H1 (cell line): ENCODE measurements around the gene CCDC51. TPM values are rescaled to one million over a fixed set of nuclear protein-coding genes. Genes with fewer than 3 reads are reported as not detected.

ENCODE experiments used
- CTCF ChIA-PET: fragments of 300-600 bp; sonication (Branson Sonifier 250); formaldehyde crosslinking; loops from one replicate; lab custom pipeline; 2021; ENCODE audit not compliant: partially characterized antibody; lab: Charles Lee
- POLR2A ChIA-PET: fragments of 300-600 bp; sonication (Branson Sonifier 250); formaldehyde crosslinking; loops from one replicate; lab custom pipeline; 2021; ENCODE audit warnings: inconsistent platforms; ENCODE audit not compliant: partially characterized antibody; lab: Charles Lee
- DNase-seq, 2 experiments: peaks; one replicate each; pipeline versions ENCODE4 v3.0.0 to v3.0.0-alpha.2; 2010 to 2022; ENCODE audit warnings: low spot score in 2 of 2, low read depth in 1 of 2, mixed read lengths in 1 of 2
- FAIRE-seq: peaks from 2 replicates; lab custom pipeline; 2011; peaks lifted over from hg19 to GRCh38; lab: Jason Lieb, UNC
- H2AFZ ChIP-seq: 2 replicates; pipeline ENCODE4 v1.8.1; 2012; ENCODE audit warnings: low read length, inconsistent platforms
- H2AK5ac ChIP-seq: 2 replicates; pipeline ENCODE4 v1.6.1; 2013; ENCODE audit warnings: low read depth, low read length
- H2BK120ac ChIP-seq: replicated peaks from 2 replicates; pipeline ENCODE3; 2013; ENCODE audit warnings: low read depth, low read length, inconsistent platforms
- H2BK12ac ChIP-seq: 2 replicates; pipeline ENCODE4 v1.6.1; 2013; ENCODE audit warnings: low read depth, low read length
- H2BK15ac ChIP-seq: 2 replicates; pipeline ENCODE4 v1.6.1; 2013; ENCODE audit warnings: low read length
- H2BK20ac ChIP-seq: 2 replicates; pipeline ENCODE4 v1.6.1; 2013; ENCODE audit warnings: low read length
- H2BK5ac ChIP-seq: 2 replicates; pipeline ENCODE4 v1.6.1; 2013; ENCODE audit warnings: low read depth, low read length
- H3K14ac ChIP-seq: 2 replicates; pipeline ENCODE4 v1.6.1; 2013; ENCODE audit warnings: inconsistent platforms; ENCODE audit not compliant: insufficient read length
- H3K18ac ChIP-seq: 2 replicates; pipeline ENCODE4 v1.6.1; 2013; ENCODE audit warnings: low read length; ENCODE audit errors: extremely low read depth
- H3K23ac ChIP-seq: 2 replicates; pipeline ENCODE4 v1.6.1; 2013; ENCODE audit warnings: inconsistent platforms; ENCODE audit not compliant: insufficient read length
- H3K23me2 ChIP-seq: 2 replicates; pipeline ENCODE4 v1.6.1; 2013; ENCODE audit warnings: low read depth, low read length
- H3K27ac ChIP-seq: 2 replicates; pipeline ENCODE4 v1.6.1; 2011; ENCODE audit warnings: low read depth, low read length, inconsistent platforms
- H3K27me3 ChIP-seq, 4 experiments: replicated peaks in 1 of 4; 1 replicate in 1 of 4; 2 replicates in 3 of 4; pipeline versions ENCODE4 v1.6.1 to v1.8.1; 2011 to 2013; ENCODE audit warnings: low read length in 3 of 4, mild to moderate bottlenecking in 3 of 4, inconsistent platforms in 2 of 4, mixed read lengths in 2 of 4, moderate library complexity in 1 of 4; ENCODE audit not compliant: control insufficient read depth in 3 of 4, insufficient read depth in 3 of 4; ENCODE audit errors: extremely low read depth in 1 of 4
- H3K36me3 ChIP-seq, 4 experiments: 2 replicates each; pipeline versions ENCODE4 v1.6.1 to v1.8.1; 2011 to 2013; ENCODE audit warnings: mild to moderate bottlenecking in 4 of 4, low read length in 3 of 4, moderate library complexity in 2 of 4, control low read depth in 1 of 4, inconsistent platforms in 1 of 4; ENCODE audit not compliant: insufficient read depth in 4 of 4, control insufficient read depth in 2 of 4
- H3K4ac ChIP-seq: replicated peaks from 2 replicates; pipeline ENCODE3; 2013; ENCODE audit warnings: low read length, low read depth, mixed read lengths, inconsistent platforms; ENCODE audit not compliant: insufficient read length
- H3K4me1 ChIP-seq, 4 experiments: replicated peaks in 1 of 4; 1 replicate in 1 of 4; 2 replicates in 3 of 4; pipeline versions ENCODE4 v1.6.1 to v1.8.1; 2011 to 2013; ENCODE audit warnings: low read length in 3 of 4, inconsistent platforms in 2 of 4, mixed read lengths in 1 of 4; ENCODE audit not compliant: insufficient read depth in 4 of 4, control insufficient read depth in 3 of 4
- H3K4me2 ChIP-seq, 2 experiments: 2 replicates each; pipeline versions ENCODE4 v1.6.1 to v1.8.1; 2011 to 2013; ENCODE audit warnings: low read depth in 2 of 2, low read length in 2 of 2, control low read depth in 1 of 2, inconsistent platforms in 1 of 2, mild to moderate bottlenecking in 1 of 2; ENCODE audit not compliant: insufficient read depth in 1 of 2
- H3K4me3 ChIP-seq, 4 experiments: fragments of 200-600, 300-600 bp in 1 of 4; sonication (generic), shearing (Covaris generic), sonication (Bioruptor Twin) in 1 of 4; 2 replicates each; pipeline versions ENCODE4 v1.5.1 to v1.8.1; 2011 to 2016; ENCODE audit warnings: low read length in 4 of 4, low read depth in 3 of 4, control low read depth in 2 of 4, inconsistent platforms in 2 of 4, mild to moderate bottlenecking in 2 of 4, mixed read lengths in 1 of 4, moderate library complexity in 1 of 4; ENCODE audit not compliant: insufficient read depth in 2 of 4; ENCODE audit errors: extremely low read depth in 1 of 4
- H3K56ac ChIP-seq: replicated peaks from 2 replicates; pipeline ENCODE3; 2013; ENCODE audit warnings: low read depth, mild to moderate bottlenecking, mixed read lengths, low read length, inconsistent platforms; ENCODE audit not compliant: insufficient read length
- H3K79me1 ChIP-seq: 2 replicates; pipeline ENCODE4 v1.6.1; 2013; ENCODE audit warnings: low read depth, low read length, control low read depth
- H3K79me2 ChIP-seq, 2 experiments: 2 replicates each; pipeline versions ENCODE4 v1.6.1 to v1.8.1; 2012 to 2013; ENCODE audit warnings: low read length in 2 of 2, mild to moderate bottlenecking in 2 of 2, inconsistent platforms in 1 of 2; ENCODE audit not compliant: insufficient read depth in 2 of 2, control insufficient read depth in 1 of 2
- H3K9ac ChIP-seq, 4 experiments: replicated peaks in 1 of 4; 1 replicate in 1 of 4; 2 replicates in 3 of 4; pipeline versions ENCODE4 v1.6.1 to v1.8.1; 2011 to 2013; ENCODE audit warnings: low read depth in 3 of 4, low read length in 3 of 4, control low read depth in 2 of 4, mild to moderate bottlenecking in 2 of 4, moderate library complexity in 2 of 4, inconsistent platforms in 1 of 4; ENCODE audit errors: extremely low read depth in 1 of 4
- H3K9me3 ChIP-seq, 2 experiments: 2 replicates each; pipeline versions ENCODE4 v1.6.1 to v1.8.1; 2012 to 2013; ENCODE audit warnings: mild to moderate bottlenecking in 2 of 2, moderate library complexity in 2 of 2, control low read depth in 1 of 2, inconsistent platforms in 1 of 2, low read depth in 1 of 2, low read length in 1 of 2, mixed read lengths in 1 of 2; ENCODE audit not compliant: insufficient read depth in 2 of 2
- H4K20me1 ChIP-seq, 2 experiments: replicated peaks in 1 of 2; 2 replicates each; pipeline versions ENCODE3 to v1.8.1; 2011 to 2013; ENCODE audit warnings: inconsistent platforms in 2 of 2, low read length in 2 of 2, mild to moderate bottlenecking in 1 of 2; ENCODE audit not compliant: insufficient read depth in 2 of 2, control insufficient read depth in 1 of 2
- H4K5ac ChIP-seq: 2 replicates; pipeline ENCODE4 v1.6.1; 2013; ENCODE audit warnings: low read length, low read depth, mixed read lengths, inconsistent platforms; ENCODE audit not compliant: insufficient read length
- H4K8ac ChIP-seq: 2 replicates; pipeline ENCODE4 v1.8.0; 2013; ENCODE audit warnings: mild to moderate bottlenecking, moderate library complexity, low read length, inconsistent platforms; ENCODE audit not compliant: insufficient read depth; ENCODE audit errors: extremely low read depth
- H4K91ac ChIP-seq: replicated peaks from 2 replicates; pipeline ENCODE3; 2013; ENCODE audit warnings: low read length, mixed read lengths, inconsistent platforms; ENCODE audit not compliant: insufficient read length
- ASH2L ChIP-seq: fragments of 200-600, 300-600 bp; sonication (generic); IDR thresholded peaks from one replicate; pipeline ENCODE4 v1.7.1; 2017; ENCODE audit warnings: low read length
- EP300 ChIP-seq, 2 experiments: IDR thresholded peaks; 1 replicate in 1 of 2; 2 replicates in 1 of 2; pipeline ENCODE4 v1.6.1; 2011 to 2012; ENCODE audit warnings: low read depth in 2 of 2, low read length in 2 of 2, mild to moderate bottlenecking in 2 of 2, borderline replicate concordance in 1 of 2, inconsistent platforms in 1 of 2, moderate library complexity in 1 of 2
- RNF2 ChIP-seq: fragments of 200-900, 300-1000 bp; sonication (generic); IDR thresholded peaks from 2 replicates; pipeline ENCODE4 v1.7.1; 2016; ENCODE audit warnings: borderline replicate concordance, low read depth, mild to moderate bottlenecking, antibody characterized with exemption, low read length; ENCODE audit not compliant: poor library complexity, severe bottlenecking; ENCODE audit errors: missing control alignments
- TAF7 ChIP-seq: optimal IDR thresholded peaks from 2 replicates; pipeline ENCODE3; 2011; ENCODE audit warnings: low read depth, mild to moderate bottlenecking, inconsistent platforms, low read length, moderate library complexity, borderline replicate concordance
- WGBS, 2 experiments: shearing (Covaris generic) in 1 of 2; methylation state at CpG; one replicate each; pipeline versions ENCODE4 v1.1.6 to v1.1.7; 2013 to 2015; ENCODE audit warnings: low lambda C conversion rate in 2 of 2, mixed read lengths in 2 of 2, inconsistent platforms in 1 of 2, low coverage in 1 of 2, missing lambda C conversion rate in 1 of 2; ENCODE audit not compliant: insufficient replicate concordance in 2 of 2, insufficient coverage in 1 of 2, insufficient read length in 1 of 2; ENCODE audit errors: extremely low coverage in 1 of 2, missing lambda C conversion rate in 1 of 2; 5-methylcytosine and 5-hydroxymethylcytosine counted together
- polyA plus RNA-seq, 7 experiments: library from polyadenylated mRNA; depleted of rRNA in 3 of 7; stranded (reverse) in 5 of 7; unstranded in 2 of 7; fragments of >200 nt in 5 of 7; fragments of 200-250 nt in 2 of 7; gene quantifications; 1 replicate in 5 of 7; 2 replicates in 1 of 7; 4 replicates in 1 of 7; pipeline versions ENCODE4 v1.2.1 to v1.2.3, GENCODE V29; 2011 to 2013; ENCODE audit warnings: missing spikeins in 2 of 7, mixed read lengths in 2 of 7
- total RNA-seq: library from RNA; stranded (reverse); fragmentation: NEBNext Ultra II Directional; extraction: Animal tissue kit (Norgen Biotek cat#: 25700); gene quantifications from 2 replicates; pipeline ENCODE4 v1.2.1, GENCODE V29; 2021

Gene CCDC51
- total and polyA plus RNA-seq, 2 of the 8 experiments (the other 6 are each of a cell fraction or from before 2014, with no cell fraction given), result 21.3 to 21.4 TPM

DNA sequence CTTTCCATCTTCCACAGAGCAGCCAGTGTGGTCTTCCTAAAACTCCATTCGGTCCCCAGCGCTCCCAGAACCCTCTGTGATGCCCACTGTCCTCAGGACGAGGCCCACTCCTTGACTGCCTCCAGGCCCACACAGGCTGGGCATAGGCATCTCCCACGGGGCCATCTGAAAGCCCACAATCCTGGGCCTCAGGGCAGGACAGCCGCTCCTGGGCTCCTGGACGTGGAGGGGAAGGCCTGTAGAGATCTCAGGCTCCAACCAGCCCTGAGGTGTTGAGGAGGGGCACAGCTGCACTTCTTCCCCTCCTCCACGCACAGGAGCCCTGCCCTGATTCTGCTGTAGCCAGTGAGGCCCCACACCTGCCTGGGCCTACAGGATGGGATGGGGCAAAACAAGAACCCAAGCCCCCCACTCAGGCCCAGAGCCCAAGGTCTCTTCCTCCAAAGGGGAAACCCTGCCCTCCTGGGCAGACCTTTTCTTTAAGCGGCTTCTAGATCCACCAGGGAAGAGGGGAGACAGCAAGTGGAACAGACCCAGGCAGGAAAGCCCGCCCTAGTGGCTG is 38.1 kb upstream of the CCDC51 start:
- Histone ChIP-seq H4K91ac (no peak overlapping the region), H3K4me2 (no peak overlapping the region), H3K4ac (no peak overlapping the region), H3K79me1 (no peaks in the 10 kb centered on the region), H3K4me1 (peaks cover 0 to 21% (median 13%) of the 10 kb centered on the region in 4 experiments; a peak in 6 of 7 replicates), H3K27me3 (no peaks in the 10 kb centered on the region), H3K56ac (no peak overlapping the region), H2BK12ac (peak overlapping the region; percentile 85; the same call in 1 of the 2 replicates), H4K5ac (no peak overlapping the region), H2AFZ (no peak overlapping the region), H2AK5ac (no peak overlapping the region; the same call in 1 of the 2 replicates), H3K14ac (no peak overlapping the region), H2BK15ac (peak overlapping the region; percentile 67; the same call in 1 of the 2 replicates), H4K20me1 (no peaks in the 10 kb centered on the region), H2BK20ac (0 out of 2 replicates have a peak overlapping the region, but pooled peaks have one; percentile 13), H3K9me3 (no peaks in the 10 kb centered on the region), H3K23ac (no peak overlapping the region), H3K27ac (no peak overlapping the region), H4K8ac (no peak overlapping the region), H3K23me2 (no peaks in the 10 kb centered on the region; the same call in none of the 2 replicates), H3K79me2 (no peaks in the 10 kb centered on the region), H3K9ac (no peak overlapping the region), H3K18ac (no peak overlapping the region), H3K4me3 (no peak overlapping the region), H3K36me3 (no peaks in the 10 kb centered on the region), H2BK120ac (no peak overlapping the region), H2BK5ac (peak overlapping the region; percentile 27)
- WGBS, 2 experiments, result 94% methylated on average over 9 of the region's 9 CpGs; no CpG with 5 or more reads in 1 of the 2 experiments
- ChIA-PET POLR2A (interaction anchor here (0.9 to 7.6 kb wide), 3 partner anchors 10 to 158 kb away, joined by 3 to 83 read pairs (median 3); a partner anchor contains a TSS), CTCF (interaction anchor here (1.0 to 21.5 kb wide), 6 partner anchors 13 to 77 kb away, joined by 3 to 251 read pairs (median 15); partner anchors contain the start of gene SHISA5)
- DNase-seq (no peak), FAIRE-seq (no peak)
- TF ChIP-seq RNF2 (no peak), ASH2L (no peak), TAF7 (no peak), EP300 (IDR thresholded peaks at IDR 0.05; ENCODE audit: borderline replicate concordance in 1 of 2, low read depth in 2 of 2, low read length in 2 of 2) (no peak)
